HepG2 (cell line): ENCODE data around the gene PLEKHN1.

ENCODE experiments used
- ASH2L ChIP-seq: fragments of 300-600, 200-600 bp; sonication (generic); IDR thresholded peaks from 2 replicates; pipeline ENCODE4 v1.7.0; 2017; ENCODE audit warnings: low read depth, mild to moderate bottlenecking, moderate library complexity, mixed read lengths, low read length; ENCODE audit not compliant: insufficient read length
- HOMEZ ChIP-seq: IDR thresholded peaks from 2 replicates; pipeline ENCODE4 v1.6.1; 2016; ENCODE audit warnings: low read depth
- HOXA7 ChIP-seq: sonication (generic); formaldehyde crosslinking; IDR thresholded peaks from 2 replicates; pipeline ENCODE4 v1.8.1; 2022; ENCODE audit warnings: mild to moderate bottlenecking, missing genetic modification reagents, moderate library complexity
- POLR2A ChIP-seq, 2 experiments: IDR thresholded peaks; 2 replicates each; pipeline ENCODE4 v1.6.1; 2011; ENCODE audit warnings: low read depth in 2 of 2, low read length in 2 of 2, mild to moderate bottlenecking in 1 of 2, moderate library complexity in 1 of 2; ENCODE audit not compliant: insufficient read depth in 1 of 2
- RFX5 ChIP-seq: IDR thresholded peaks from 2 replicates; pipeline ENCODE4 v1.6.1; 2011; ENCODE audit warnings: low read depth, low read length, improper control_type of control experiment
- ZNF549 ChIP-seq: sonication (generic); formaldehyde crosslinking; IDR thresholded peaks from 2 replicates; pipeline ENCODE4 v1.5.0; 2020; ENCODE audit warnings: missing genetic modification reagents
- ZNF772 ChIP-seq: sonication (generic); formaldehyde crosslinking; IDR thresholded peaks from 2 replicates; pipeline ENCODE4 v1.5.0; 2020; ENCODE audit warnings: mild to moderate bottlenecking, missing genetic modification reagents
- TF ChIP-seq, protein P1 (sequence below), 2 experiments: IDR thresholded peaks; 2 replicates each; pipeline ENCODE4 v1.6.1; 2011 to 2012; ENCODE audit warnings: low read length in 2 of 2, borderline replicate concordance in 1 of 2, low read depth in 1 of 2, mild to moderate bottlenecking in 1 of 2, moderate library complexity in 1 of 2
- TF ChIP-seq, protein P2 (sequence below): IDR thresholded peaks from 2 replicates; pipeline ENCODE4 v1.6.1; 2012; ENCODE audit warnings: low read length, improper control_type of control experiment

DNA sequence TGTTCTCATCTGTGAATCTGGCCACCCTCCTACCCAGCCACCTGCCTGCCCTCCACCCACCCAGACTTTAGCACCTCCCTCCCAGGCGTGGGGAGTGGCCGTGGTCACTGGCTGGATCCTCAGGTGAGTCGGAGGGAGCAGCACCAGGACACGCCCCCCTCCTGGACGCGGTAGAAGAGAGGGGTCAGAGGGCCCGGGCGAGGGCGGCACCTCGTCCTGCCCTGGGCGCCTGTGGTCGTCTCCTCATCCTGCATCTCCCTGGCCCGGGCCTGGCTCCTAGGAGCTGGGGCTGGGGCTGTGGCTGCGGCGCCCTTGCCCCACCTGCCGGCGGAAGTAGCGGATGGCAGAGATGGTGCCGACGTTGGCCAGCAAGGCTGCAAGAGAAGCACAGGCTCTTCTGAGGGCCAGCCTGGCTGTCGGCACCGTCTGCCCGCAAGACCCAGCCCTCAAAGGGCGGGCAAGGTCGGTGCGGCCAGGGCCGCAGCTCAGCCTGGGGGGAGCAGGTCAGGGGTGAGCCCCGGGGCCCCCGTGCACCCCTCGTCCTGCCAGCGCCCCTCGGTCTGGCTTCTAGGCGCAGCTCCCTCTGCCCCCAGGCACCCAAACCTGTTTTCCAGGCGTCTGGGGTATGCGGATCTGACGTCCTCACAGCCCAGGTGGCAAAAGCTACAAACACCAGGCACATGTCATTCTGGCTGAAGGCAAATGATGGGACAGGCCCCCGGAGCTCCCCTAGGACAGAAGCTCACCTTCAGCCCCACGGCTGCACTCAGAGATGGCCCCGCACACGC, 9.8 kb downstream of the PLEKHN1 start:
- no peak for TF ChIP-seq ASH2L
- no peak for TF ChIP-seq RFX5
- no peak for TF ChIP-seq HOXA7 (CRISPR knock-in tag)
- TF ChIP-seq, protein P1, sequence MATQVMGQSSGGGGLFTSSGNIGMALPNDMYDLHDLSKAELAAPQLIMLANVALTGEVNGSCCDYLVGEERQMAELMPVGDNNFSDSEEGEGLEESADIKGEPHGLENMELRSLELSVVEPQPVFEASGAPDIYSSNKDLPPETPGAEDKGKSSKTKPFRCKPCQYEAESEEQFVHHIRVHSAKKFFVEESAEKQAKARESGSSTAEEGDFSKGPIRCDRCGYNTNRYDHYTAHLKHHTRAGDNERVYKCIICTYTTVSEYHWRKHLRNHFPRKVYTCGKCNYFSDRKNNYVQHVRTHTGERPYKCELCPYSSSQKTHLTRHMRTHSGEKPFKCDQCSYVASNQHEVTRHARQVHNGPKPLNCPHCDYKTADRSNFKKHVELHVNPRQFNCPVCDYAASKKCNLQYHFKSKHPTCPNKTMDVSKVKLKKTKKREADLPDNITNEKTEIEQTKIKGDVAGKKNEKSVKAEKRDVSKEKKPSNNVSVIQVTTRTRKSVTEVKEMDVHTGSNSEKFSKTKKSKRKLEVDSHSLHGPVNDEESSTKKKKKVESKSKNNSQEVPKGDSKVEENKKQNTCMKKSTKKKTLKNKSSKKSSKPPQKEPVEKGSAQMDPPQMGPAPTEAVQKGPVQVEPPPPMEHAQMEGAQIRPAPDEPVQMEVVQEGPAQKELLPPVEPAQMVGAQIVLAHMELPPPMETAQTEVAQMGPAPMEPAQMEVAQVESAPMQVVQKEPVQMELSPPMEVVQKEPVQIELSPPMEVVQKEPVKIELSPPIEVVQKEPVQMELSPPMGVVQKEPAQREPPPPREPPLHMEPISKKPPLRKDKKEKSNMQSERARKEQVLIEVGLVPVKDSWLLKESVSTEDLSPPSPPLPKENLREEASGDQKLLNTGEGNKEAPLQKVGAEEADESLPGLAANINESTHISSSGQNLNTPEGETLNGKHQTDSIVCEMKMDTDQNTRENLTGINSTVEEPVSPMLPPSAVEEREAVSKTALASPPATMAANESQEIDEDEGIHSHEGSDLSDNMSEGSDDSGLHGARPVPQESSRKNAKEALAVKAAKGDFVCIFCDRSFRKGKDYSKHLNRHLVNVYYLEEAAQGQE (IDR thresholded peaks at IDR 0.05; ENCODE audit: borderline replicate concordance in 1 of 2, low read depth in 1 of 2, low read length in 2 of 2), result no peak
- no peak for TF ChIP-seq ZNF772 (CRISPR knock-in tag)
- TF ChIP-seq ZNF549 (CRISPR knock-in tag), result no peak
- TF ChIP-seq, protein P2, sequence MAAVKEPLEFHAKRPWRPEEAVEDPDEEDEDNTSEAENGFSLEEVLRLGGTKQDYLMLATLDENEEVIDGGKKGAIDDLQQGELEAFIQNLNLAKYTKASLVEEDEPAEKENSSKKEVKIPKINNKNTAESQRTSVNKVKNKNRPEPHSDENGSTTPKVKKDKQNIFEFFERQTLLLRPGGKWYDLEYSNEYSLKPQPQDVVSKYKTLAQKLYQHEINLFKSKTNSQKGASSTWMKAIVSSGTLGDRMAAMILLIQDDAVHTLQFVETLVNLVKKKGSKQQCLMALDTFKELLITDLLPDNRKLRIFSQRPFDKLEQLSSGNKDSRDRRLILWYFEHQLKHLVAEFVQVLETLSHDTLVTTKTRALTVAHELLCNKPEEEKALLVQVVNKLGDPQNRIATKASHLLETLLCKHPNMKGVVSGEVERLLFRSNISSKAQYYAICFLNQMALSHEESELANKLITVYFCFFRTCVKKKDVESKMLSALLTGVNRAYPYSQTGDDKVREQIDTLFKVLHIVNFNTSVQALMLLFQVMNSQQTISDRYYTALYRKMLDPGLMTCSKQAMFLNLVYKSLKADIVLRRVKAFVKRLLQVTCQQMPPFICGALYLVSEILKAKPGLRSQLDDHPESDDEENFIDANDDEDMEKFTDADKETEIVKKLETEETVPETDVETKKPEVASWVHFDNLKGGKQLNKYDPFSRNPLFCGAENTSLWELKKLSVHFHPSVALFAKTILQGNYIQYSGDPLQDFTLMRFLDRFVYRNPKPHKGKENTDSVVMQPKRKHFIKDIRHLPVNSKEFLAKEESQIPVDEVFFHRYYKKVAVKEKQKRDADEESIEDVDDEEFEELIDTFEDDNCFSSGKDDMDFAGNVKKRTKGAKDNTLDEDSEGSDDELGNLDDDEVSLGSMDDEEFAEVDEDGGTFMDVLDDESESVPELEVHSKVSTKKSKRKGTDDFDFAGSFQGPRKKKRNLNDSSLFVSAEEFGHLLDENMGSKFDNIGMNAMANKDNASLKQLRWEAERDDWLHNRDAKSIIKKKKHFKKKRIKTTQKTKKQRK, result no peak
- TF ChIP-seq HOMEZ (CRISPR knock-in tag), result no peak
- no peak for TF ChIP-seq POLR2A (IDR thresholded peaks at IDR 0.05; ENCODE audit: insufficient read depth in 1 of 2, low read depth in 2 of 2, low read length in 2 of 2)
